Measurements from ENCODE around the gene TNNT1. TPM values are rescaled to one million over a fixed set of nuclear protein-coding genes. Genes with fewer than 3 reads are reported as not detected.

Gene TNNT1
- total RNA-seq, 1 experiment from 2014 or later: 116 TPM

DNA sequence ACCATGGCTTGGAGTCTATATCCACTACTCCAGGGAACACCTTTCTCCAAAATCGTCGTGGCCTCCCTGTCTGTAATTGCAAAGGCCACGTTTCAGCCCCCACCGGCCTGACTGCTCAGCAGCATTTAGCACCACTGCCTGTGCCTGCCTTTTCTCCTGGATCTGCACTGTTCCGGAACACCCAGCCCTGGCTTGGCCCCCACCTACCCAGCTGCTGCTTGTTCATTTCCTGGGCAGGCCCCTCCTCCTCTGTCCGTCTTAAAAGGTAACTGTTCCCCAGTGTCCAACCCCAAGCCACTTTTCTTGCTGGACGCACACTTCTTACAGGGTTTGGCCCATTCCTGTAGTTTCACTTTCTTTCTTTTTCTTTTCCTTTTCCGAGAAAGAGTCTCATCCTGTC, 39.6 kb upstream of the TNNT1 start:
- peaks cover 12% of the 10 kb centered on the region; the same call in 1 of the 2 replicates for H3K4me1 ChIP-seq (ENCODE audit: control insufficient read depth, insufficient read depth, low read length)
- ChIA-PET POLR2A (interaction anchor here (1.0 kb wide), 1 partner anchor 16 kb away, joined by 4 read pairs; no protein-coding TSS in a partner anchor), CTCF (interaction anchor here (0.6 kb wide), 1 partner anchor 16 kb away, joined by 9 read pairs; no protein-coding TSS in a partner anchor)
- H3K36me3 ChIP-seq (ENCODE audit: control insufficient read depth, insufficient read depth, low read length): no peaks in the 10 kb centered on the region; the same call in 1 of the 2 replicates
- TF ChIP-seq TCF7L2 (IDR thresholded peaks at IDR 0.05; ENCODE audit: low read depth, low read length) (no peak), POLR2AphosphoS5 (IDR thresholded peaks at IDR 0.05; ENCODE audit: low read depth, low read length) (0 out of 2 replicates have a peak, but pooled peaks have one; percentile 42)
- H3K27ac ChIP-seq (ENCODE audit: low read length): peak overlapping the region; percentile 78
- in situ Hi-C loops (cut with HindIII; ENCODE audit: low pct_unique_long_range_greater_than_20kb, low sequenced_read_pairs): no loop called here
- intact Hi-C loops (cut with micrococcal nuclease; ENCODE audit: unreplicated experiment): no loop called here
- H3K4me3 ChIP-seq (ENCODE audit: low read depth in 2 of 2, low read length in 2 of 2): no peak overlapping the region
- H3K9me3 ChIP-seq (ENCODE audit: control insufficient read depth, insufficient read depth, low read depth, low read length): no peaks in the 10 kb centered on the region
- TSS peak; percentile 20 for BruUV-seq (replicated peaks)
- H3K27me3 ChIP-seq (ENCODE audit: control insufficient read depth, insufficient read depth, low read length): no peaks in the 10 kb centered on the region
- peak; percentile 56 for ATAC-seq
- DNase-seq (ENCODE audit: low read depth, low spot score): no peak

DNA sequence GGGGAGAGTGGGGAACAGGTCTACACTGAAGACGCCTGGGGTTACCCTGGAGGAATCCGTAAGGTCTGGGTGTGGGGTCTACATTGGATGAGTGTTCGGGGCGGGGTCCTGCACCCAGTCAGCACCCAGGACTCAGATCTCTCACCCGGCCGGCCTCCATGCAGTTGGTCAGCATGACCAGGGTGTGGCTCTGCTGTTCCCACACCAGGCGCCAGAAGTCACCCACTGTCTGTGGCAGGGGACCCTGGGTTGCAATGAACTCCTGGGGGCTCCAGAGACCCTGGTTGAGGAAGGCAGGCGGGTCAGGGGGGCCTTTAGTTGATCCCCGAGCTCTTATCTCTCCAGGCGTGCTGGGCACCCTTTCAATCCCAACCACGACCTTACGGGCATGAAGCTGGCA, 37.1 kb upstream of the TNNT1 start:
- Histone ChIP-seq H3K4me3 (ENCODE audit: low read depth in 2 of 2, low read length in 2 of 2) (no peak overlapping the region), H3K9me3 (ENCODE audit: control insufficient read depth, insufficient read depth, low read depth, low read length) (no peaks in the 10 kb centered on the region), H3K36me3 (ENCODE audit: control insufficient read depth, insufficient read depth, low read length) (no peaks in the 10 kb centered on the region), H3K27me3 (ENCODE audit: control insufficient read depth, insufficient read depth, low read length) (no peaks in the 10 kb centered on the region), H3K4me1 (ENCODE audit: control insufficient read depth, insufficient read depth, low read length) (peaks cover 12% of the 10 kb centered on the region; the same call in 1 of the 2 replicates), H3K27ac (ENCODE audit: low read length) (no peak overlapping the region)
- no peak for DNase-seq (ENCODE audit: low read depth, low spot score)
- in situ Hi-C loops (cut with HindIII; ENCODE audit: low pct_unique_long_range_greater_than_20kb, low sequenced_read_pairs): no loop called here
- ChIA-PET CTCF (no interaction called here), POLR2A (no interaction called here)
- ATAC-seq: no peak
- intact Hi-C loops (cut with micrococcal nuclease; ENCODE audit: unreplicated experiment): no loop called here
- TF ChIP-seq, protein P1, sequence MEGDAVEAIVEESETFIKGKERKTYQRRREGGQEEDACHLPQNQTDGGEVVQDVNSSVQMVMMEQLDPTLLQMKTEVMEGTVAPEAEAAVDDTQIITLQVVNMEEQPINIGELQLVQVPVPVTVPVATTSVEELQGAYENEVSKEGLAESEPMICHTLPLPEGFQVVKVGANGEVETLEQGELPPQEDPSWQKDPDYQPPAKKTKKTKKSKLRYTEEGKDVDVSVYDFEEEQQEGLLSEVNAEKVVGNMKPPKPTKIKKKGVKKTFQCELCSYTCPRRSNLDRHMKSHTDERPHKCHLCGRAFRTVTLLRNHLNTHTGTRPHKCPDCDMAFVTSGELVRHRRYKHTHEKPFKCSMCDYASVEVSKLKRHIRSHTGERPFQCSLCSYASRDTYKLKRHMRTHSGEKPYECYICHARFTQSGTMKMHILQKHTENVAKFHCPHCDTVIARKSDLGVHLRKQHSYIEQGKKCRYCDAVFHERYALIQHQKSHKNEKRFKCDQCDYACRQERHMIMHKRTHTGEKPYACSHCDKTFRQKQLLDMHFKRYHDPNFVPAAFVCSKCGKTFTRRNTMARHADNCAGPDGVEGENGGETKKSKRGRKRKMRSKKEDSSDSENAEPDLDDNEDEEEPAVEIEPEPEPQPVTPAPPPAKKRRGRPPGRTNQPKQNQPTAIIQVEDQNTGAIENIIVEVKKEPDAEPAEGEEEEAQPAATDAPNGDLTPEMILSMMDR (IDR thresholded peaks at IDR 0.05): no peak
- no peak for TF ChIP-seq POLR2AphosphoS5 (IDR thresholded peaks at IDR 0.05; ENCODE audit: low read depth, low read length)
- no TSS peak for BruUV-seq (replicated peaks)

DNA sequence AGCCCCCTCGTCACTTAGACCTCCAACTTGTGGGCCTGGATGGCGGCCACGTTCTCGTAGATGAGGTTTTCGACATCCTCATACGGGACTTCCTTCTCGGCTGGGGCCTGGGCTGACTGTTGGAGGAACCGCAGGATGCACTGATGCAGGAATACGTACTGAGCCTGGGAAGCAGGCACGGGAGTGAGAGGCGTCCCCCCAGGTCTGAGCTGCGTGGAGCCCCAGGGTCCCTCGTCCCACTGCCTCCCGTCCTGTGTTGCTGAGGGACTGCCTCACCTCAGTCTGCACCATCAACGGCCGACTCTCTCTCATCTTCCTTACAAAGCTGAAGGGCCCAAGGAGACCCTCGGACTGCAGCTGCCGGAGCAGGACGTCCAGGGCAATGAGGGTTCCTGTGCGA, 32.7 kb upstream of the TNNT1 start:
- in situ Hi-C loops (cut with HindIII; ENCODE audit: low pct_unique_long_range_greater_than_20kb, low sequenced_read_pairs): no loop called here
- no peaks in the 10 kb centered on the region for H3K9me3 ChIP-seq (ENCODE audit: control insufficient read depth, insufficient read depth, low read depth, low read length)
- CTCF ChIA-PET: no interaction called here
- no peaks in the 10 kb centered on the region for H3K27me3 ChIP-seq (ENCODE audit: control insufficient read depth, insufficient read depth, low read length)
- intact Hi-C loops (cut with micrococcal nuclease; ENCODE audit: unreplicated experiment): no loop called here
- POLR2A ChIA-PET: no interaction called here
- no peak overlapping the region for H3K27ac ChIP-seq (ENCODE audit: low read length)
- no TSS peak for BruUV-seq (replicated peaks)
- H3K4me1 ChIP-seq (ENCODE audit: control insufficient read depth, insufficient read depth, low read length): no peaks in the 10 kb centered on the region
- no peaks in the 10 kb centered on the region for H3K36me3 ChIP-seq (ENCODE audit: control insufficient read depth, insufficient read depth, low read length)
- TF ChIP-seq TCF7L2 (IDR thresholded peaks at IDR 0.05; ENCODE audit: low read depth, low read length) (no peak), POLR2AphosphoS5 (IDR thresholded peaks at IDR 0.05; ENCODE audit: low read depth, low read length) (no peak), SIN3A (IDR thresholded peaks at IDR 0.05; ENCODE audit: borderline replicate concordance, insufficient read depth, low read depth, low read length) (no peak)
- TF ChIP-seq, protein P1 (IDR thresholded peaks at IDR 0.05): no peak
- TF ChIP-seq, protein P2, sequence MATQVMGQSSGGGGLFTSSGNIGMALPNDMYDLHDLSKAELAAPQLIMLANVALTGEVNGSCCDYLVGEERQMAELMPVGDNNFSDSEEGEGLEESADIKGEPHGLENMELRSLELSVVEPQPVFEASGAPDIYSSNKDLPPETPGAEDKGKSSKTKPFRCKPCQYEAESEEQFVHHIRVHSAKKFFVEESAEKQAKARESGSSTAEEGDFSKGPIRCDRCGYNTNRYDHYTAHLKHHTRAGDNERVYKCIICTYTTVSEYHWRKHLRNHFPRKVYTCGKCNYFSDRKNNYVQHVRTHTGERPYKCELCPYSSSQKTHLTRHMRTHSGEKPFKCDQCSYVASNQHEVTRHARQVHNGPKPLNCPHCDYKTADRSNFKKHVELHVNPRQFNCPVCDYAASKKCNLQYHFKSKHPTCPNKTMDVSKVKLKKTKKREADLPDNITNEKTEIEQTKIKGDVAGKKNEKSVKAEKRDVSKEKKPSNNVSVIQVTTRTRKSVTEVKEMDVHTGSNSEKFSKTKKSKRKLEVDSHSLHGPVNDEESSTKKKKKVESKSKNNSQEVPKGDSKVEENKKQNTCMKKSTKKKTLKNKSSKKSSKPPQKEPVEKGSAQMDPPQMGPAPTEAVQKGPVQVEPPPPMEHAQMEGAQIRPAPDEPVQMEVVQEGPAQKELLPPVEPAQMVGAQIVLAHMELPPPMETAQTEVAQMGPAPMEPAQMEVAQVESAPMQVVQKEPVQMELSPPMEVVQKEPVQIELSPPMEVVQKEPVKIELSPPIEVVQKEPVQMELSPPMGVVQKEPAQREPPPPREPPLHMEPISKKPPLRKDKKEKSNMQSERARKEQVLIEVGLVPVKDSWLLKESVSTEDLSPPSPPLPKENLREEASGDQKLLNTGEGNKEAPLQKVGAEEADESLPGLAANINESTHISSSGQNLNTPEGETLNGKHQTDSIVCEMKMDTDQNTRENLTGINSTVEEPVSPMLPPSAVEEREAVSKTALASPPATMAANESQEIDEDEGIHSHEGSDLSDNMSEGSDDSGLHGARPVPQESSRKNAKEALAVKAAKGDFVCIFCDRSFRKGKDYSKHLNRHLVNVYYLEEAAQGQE (IDR thresholded peaks at IDR 0.05; ENCODE audit: insufficient read depth in 1 of 2, low read depth in 2 of 2, low read length in 1 of 2): no peak
- ATAC-seq (no peak), DNase-seq (ENCODE audit: low read depth, low spot score) (no peak)
- H3K4me3 ChIP-seq (ENCODE audit: low read depth in 2 of 2, low read length in 2 of 2): no peak overlapping the region
